EH (cell line): ENCODE results near the gene RARB.

ENCODE experiments used
- DNase-seq: peaks from one replicate; pipeline ENCODE4 v3.0.0-alpha.2; 2015; ENCODE audit warnings: low read depth

The RARB gene

GRCh38 chr3:25578059-25578458 is 150.0 kb downstream of the RARB start:
- no peak for DNase-seq

DNA sequence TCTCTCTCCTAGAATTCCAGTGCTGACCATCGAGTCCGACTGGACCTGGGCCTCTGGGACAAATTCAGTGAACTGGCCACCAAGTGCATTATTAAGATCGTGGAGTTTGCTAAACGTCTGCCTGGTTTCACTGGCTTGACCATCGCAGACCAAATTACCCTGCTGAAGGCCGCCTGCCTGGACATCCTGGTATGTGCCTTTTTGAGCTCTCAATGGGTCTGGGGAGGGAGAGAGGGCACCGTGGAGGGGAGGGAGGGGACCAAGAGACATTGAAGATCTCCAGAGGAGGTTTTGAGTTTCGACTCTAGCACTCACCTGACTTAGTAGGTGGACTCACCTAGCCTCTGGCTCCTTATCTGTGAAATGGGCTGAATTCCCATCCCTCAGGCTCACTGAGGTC is 152.5 kb downstream of the RARB start:
- no peak for DNase-seq

DNA sequence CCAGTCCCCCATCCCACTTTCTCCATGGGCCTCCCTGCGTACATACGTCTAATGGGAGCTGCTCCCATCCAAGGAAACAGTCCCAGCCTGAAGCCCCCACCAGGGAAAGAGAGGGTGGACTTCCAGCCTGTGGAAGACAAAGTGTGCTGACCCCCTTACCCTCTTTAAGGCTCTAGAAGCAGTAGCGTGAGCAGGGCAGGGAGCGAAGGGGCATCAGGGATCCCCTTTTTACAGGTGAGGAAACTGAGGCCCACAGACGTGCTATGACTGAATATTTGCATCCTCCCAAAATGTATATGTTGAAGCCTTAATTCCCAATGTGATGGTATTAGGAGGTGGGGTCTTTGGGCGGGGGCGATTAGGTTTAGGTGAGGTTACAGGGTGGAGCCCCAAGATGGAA is 153.3 kb downstream of the RARB start:
- DNase-seq, result no peak

DNA sequence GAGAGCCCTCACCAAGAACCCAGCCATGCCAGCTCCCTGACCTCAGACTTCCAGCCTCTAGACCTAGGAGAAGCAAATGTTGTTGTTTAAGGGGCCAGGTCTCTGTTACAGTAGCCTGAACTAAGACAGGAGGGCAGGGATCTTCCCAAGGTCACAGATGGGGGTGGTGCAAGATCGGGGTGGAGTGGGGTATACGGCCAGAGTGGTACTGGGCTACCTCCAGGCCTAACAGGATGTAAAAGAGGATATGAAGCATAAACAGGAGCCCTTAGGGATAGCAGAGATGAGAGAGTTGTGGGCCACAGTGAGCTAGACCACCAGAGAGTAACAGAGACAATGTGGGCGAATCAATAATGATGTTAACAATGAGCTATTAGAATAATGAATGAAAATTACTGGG is 153.8 kb downstream of the RARB start:
- DNase-seq, result no peak

DNA sequence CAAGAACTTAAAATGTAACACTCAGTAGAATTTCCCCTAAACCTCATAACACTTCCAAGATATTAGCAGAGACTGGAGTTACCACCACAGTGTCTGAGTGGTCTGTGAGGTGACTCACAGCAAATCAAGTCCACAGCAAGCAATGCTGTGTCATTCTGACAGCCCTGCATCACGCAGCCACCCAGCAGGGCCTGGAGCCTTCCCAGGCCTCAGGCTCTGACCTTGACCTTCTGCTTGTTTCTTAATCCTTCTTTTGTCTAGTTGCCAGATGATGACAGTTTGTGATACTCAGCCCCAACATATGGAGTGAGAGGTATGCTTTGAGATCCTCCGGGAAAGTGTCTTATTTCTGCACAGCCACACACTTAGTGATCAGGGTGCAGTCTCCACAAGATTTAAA is 154.2 kb downstream of the RARB start:
- DNase-seq, result peak; percentile 99

GRCh38 chr3:25583343-25583742 is 155.3 kb downstream of the RARB start:
- no peak for DNase-seq

DNA sequence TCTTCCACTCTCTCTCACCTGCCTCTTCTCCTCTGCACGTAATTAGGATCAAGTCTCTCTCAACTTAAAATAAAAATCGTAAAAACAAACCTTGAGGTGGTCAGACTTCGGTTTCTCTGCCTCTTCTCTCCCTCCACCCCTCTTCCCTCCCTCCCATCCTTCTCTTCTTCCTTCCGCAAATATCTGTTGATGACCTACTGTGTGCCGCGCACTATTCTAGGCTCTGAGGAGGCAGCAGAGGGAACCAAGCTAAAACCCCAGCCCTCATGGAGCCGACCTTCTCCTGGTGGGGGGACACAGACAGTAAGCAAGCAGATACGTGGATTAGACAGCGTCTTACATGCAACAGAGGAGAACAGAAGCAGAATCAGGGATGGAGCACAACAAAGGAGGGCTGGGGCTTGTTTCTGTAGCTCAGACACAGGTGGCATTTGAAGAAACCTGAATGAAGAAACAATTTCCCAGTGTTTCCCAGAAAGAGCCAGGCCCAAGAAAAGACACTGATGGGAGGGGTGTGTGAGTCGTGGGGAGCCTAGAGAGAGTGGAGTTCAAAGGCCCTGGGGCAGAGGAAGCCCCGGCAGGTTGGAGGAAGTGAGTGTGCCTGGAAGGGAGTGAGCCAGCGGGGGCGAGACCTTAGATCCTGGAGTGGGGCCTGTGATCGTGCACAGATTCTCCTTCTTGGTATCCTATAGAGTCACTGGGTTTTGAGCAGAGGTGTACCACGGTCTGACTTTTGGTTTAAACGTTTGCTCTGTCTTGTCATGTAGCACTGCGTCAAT is 156.1 kb downstream of the RARB start:
- DNase-seq, result no peak

DNA sequence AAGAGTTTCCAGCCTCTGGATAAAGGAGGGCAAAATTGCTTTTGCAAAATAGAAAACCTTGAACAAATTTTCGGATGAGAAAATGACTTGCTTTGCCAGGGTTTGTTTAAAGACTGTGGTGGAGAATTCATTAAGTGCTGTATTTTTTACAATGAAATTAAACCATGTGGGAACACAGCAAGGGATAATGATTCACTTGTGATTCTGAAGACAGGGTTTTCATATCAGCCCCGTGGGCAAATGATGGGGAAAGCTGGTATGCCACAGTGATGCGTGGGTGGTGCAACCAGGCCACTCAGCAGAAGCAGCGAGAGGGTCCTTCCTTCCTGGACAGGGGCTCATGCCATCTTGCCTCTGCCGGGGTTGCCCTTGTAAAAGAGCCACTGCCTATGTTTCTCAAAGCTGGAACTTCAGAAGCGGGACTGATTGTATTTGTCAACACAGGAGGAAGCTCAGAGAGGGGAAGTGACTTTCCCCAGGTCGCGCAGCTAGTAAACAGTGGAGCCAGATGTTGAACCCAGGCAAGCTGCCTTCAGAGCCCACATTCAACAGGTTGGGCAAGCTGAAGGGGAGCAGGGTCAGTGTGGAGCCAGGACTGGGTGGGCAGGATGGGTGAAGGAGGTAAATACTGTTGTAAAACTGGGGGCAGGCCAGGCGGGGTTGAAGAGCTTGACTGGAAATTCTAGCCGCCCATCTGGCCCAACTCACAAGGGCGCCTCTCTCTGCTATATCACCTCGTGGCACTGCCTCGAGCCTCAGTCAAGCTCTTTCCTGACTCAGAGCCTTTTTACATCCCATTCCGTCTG is 157.5 kb downstream of the RARB start:
- peak; percentile 80 for DNase-seq

GRCh38 chr3:25586167-25586505 is 158.1 kb downstream of the RARB start:
- no peak for DNase-seq

DNA sequence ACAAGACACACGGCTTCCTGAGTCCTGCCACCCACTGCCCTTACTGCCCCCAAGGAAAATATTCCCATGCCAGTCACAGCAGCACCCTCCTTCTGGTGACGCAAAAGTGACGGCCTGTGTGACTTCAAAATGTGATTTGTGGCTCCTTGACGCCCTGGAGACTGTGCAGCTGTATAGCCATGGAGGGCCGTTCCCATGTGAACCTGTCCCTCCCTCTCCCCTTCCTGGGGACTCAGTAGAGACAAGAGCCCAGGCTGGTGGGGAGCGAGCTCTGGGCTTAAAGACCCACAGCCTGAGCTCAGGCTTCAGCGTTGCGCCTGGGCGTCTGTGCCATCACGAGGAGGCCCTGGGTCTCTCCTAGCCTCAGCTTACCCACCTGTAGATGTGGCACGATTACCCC is 158.5 kb downstream of the RARB start:
- DNase-seq, result no peak

DNA sequence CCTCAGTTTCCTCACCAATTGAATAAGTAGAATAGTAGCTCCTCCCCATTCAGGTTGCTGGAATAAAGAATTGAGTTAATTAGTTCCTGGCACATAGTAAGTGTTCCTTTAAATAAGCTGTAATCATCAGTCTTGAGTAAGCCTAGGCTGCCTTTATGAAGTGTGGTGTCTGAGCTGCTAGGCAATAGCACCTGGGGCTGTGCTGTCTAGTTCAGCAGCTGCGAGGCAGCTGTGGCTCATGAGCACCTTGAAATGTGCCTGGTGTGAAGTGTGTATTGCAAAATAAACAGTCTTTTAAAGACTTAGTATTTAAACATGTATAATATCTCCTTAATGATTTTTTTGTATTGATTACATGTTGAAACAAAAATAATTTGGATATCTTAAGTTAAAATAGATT is 159.0 kb downstream of the RARB start:
- DNase-seq, result peak; percentile 19

DNA sequence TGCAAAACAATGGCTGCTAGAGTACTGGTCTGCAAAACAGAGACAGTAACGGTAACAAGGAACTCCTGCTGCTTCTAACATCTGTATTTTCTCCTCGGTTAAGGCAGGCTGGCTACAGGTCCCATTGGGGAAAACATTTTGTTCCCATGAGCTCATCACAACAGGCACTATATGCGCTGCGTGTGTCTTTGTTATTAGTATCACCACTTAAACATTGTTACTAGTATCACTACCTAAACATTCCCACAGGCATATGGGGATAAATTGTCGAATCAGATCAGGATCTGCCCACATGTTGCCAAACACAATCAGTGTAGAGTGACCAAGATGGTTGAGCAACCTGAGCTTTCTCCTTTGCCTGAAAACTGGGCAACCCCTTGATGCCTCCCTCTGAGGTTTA is 159.5 kb downstream of the RARB start:
- DNase-seq, result peak; percentile 51

DNA sequence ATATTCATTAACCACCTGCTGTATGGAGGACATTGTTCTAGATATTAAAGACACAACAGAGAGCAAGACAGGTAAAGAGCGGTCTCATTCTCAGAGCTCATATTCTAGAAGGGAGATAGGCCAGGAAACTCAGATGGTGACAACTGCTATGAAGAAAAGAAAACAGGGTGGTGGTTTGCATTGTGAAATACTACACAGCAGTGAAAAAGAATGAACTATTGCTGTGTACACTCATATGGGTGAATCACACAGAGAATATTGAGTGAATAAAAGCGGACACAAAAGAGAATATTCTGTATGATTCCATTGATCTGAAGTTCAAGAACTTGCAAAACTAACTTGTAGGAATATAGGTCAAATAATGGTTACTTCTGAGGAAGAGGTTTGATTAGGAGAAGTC is 159.9 kb downstream of the RARB start:
- DNase-seq, result no peak

GRCh38 chr3:25588441-25589103 is 160.5 kb downstream of the RARB start:
- DNase-seq, result peak; percentile 50

- peak; percentile 46 for DNase-seq
These were observed 161.2 kb downstream of the RARB start for GRCh38 chr3:25589104-25589782.

DNA sequence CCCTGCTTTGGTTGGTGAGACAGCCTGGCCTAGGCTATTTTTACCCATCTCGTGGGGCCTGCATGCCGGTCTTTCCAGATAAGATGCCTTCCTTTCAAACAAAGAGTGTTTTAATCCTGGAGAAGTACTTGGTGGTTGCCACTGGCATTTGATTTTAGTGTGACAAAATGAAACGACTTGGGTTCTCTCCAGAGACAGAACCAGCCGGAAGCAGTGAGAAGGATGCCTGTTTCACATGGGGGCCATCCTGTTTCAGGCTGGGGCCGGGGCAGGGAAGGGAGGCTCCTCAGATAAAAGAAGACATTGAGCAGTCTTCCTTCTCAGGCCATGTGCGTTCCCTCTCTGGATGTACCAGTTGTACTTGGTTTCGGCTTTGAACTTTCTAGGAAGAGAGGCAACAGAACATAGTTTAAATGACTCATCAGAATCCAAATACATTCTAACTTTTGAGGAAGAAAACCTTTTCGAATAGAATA is 161.8 kb downstream of the RARB start:
- DNase-seq, result peak; percentile 41

DNA sequence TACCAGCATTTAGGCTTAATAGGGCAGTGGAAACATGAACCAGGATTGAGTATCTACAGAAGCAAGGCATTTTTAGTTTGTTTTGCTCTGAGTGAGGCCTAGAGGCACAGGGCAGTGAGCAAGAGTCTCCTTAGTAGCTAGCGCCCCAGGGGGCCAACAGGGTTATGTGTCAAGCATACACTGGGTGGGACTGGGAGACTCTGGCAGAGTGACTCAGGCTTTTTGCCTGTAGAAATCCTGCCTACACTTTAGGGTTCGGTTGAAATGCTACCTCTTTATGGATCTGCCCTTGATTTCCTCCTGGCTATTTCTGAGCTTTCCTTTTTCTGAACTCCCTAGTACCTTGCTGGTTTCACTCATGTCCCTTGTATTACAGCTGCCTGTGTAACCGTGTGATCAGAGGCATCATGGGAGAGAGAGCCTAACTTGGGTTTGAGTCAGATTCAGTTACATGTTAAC is 164.5 kb downstream of the RARB start:
- peak; percentile 96 for DNase-seq

DNA sequence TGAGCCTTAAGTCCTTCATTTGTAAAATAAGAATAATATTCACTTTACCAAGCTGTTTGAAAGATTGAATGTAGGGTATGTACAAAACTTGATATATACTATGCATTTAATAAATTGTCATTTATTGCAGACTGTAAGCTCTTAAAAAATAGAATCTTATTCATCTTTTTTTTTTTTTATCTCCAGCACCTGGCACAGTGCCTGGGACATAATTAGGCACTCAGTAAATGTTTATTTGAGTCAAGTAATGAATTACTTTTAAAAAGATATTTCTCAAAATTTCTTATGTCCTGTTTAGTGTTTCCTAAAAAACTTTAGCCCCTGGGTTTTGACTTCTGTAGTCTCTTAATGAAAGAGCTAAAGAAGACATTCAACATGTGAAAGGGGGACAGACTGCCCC is 164.9 kb downstream of the RARB start:
- peak; percentile 30 for DNase-seq

GRCh38 chr3:25594007-25594502 is 166.0 kb downstream of the RARB start:
- peak; percentile 87 for DNase-seq

- DNase-seq, result no peak
These were observed 169.6 kb downstream of the RARB start for GRCh38 chr3:25597535-25598101.

DNA sequence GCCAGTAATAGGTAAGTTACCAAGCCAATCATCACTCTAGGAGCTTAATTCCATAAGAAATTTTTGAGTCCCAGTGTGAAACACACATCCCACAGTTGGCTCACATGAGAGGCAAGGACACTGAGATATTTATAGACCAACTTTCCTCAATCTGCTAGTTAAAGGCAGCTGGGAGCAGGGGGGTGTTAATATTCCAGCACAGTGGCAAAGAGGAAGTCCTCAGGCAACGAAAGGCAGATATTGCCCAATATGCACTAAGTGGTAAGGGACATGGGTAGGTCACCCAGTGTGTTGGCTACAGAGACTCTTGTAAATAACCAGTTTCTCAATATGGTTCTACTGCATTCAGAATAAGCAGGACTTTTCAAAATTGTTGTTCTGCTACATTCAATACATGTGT is 175.6 kb downstream of the RARB start:
- peak; percentile 88 for DNase-seq
